Osteoblast (primary cell): ENCODE results near the gene ZNF549. TPM values are rescaled to one million over a fixed set of nuclear protein-coding genes. Genes with fewer than 3 reads are reported as not detected.
A peak's percentile ranks its signal among the peaks of the same experiment; 100 is the strongest.

Experiments used
- DNase-seq: peaks from one replicate; pipeline ENCODE4 v3.0.0; 2011; ENCODE audit warnings: low spot score, mixed read lengths; ENCODE audit not compliant: insufficient read length; ENCODE audit errors: missing footprints
- H2AFZ ChIP-seq: 2 replicates; pipeline ENCODE4 v1.6.0; 2011; ENCODE audit warnings: mild to moderate bottlenecking, low read length
- H3K27ac ChIP-seq: 2 replicates; pipeline ENCODE4 v1.5.1; 2011; ENCODE audit warnings: mild to moderate bottlenecking, low read depth, low read length, moderate library complexity
- H3K27me3 ChIP-seq: 2 replicates; pipeline ENCODE4 v1.6.0; 2012; ENCODE audit warnings: mild to moderate bottlenecking, control low read depth, inconsistent platforms, low read length, moderate library complexity; ENCODE audit not compliant: insufficient read depth
- H3K36me3 ChIP-seq: 2 replicates; pipeline ENCODE4 v1.5.1; 2011; ENCODE audit warnings: mild to moderate bottlenecking, low read length, control low read depth, moderate library complexity; ENCODE audit not compliant: insufficient read depth
- H3K4me1 ChIP-seq: 2 replicates; pipeline ENCODE4 v1.5.1; 2011; ENCODE audit warnings: mild to moderate bottlenecking, low read length, control low read depth, moderate library complexity; ENCODE audit not compliant: insufficient read depth
- H3K4me2 ChIP-seq: 2 replicates; pipeline ENCODE4 v1.6.0; 2011; ENCODE audit warnings: mild to moderate bottlenecking, low read length; ENCODE audit not compliant: insufficient read depth
- H3K4me3 ChIP-seq: fragments of 200-600 bp; sonication (generic); 3 replicates; pipeline ENCODE4 v1.5.1; 2012; ENCODE audit warnings: mild to moderate bottlenecking, low read length, inconsistent platforms; ENCODE audit not compliant: insufficient read depth
- H3K79me2 ChIP-seq: 2 replicates; pipeline ENCODE4 v1.6.0; 2012; ENCODE audit warnings: mild to moderate bottlenecking, low read length, control low read depth, inconsistent platforms; ENCODE audit not compliant: insufficient read depth
- H3K9me3 ChIP-seq: 2 replicates; pipeline ENCODE4 v1.5.1; 2011; ENCODE audit warnings: low read depth, low read length, control low read depth
- H4K20me1 ChIP-seq: 2 replicates; pipeline ENCODE4 v1.6.0; 2012; ENCODE audit warnings: mild to moderate bottlenecking, low read length, control low read depth; ENCODE audit not compliant: insufficient read depth
- CTCF ChIP-seq: IDR thresholded peaks from 2 replicates; pipeline ENCODE4 v1.5.1; 2011; ENCODE audit warnings: mild to moderate bottlenecking, low read depth, low read length, moderate library complexity; ENCODE audit errors: extremely low read depth
- total RNA-seq: library from RNA; depleted of rRNA; stranded (reverse); fragments of >200 nt; gene quantifications from 2 replicates; pipeline ENCODE4 v1.2.3, GENCODE V29; 2012

Gene ZNF549
- total RNA-seq, 1 donor = 5.8 TPM

- no peak overlapping the region for H2AFZ ChIP-seq
- no peak for DNase-seq
- H3K27ac ChIP-seq = no peak overlapping the region
- H3K36me3 ChIP-seq = peaks cover 65% of the 10 kb centered on the region
- H3K4me1 ChIP-seq = no peaks in the 10 kb centered on the region
- peaks cover 61% of the 10 kb centered on the region for H3K9me3 ChIP-seq
- H3K4me3 ChIP-seq = no peak overlapping the region
- H3K79me2 ChIP-seq = peaks cover 10% of the 10 kb centered on the region
- no peak for TF ChIP-seq CTCF
- no peaks in the 10 kb centered on the region for H4K20me1 ChIP-seq
- no peaks in the 10 kb centered on the region for H3K27me3 ChIP-seq
- no peak overlapping the region for H3K4me2 ChIP-seq
Observed at GRCh38 chr19:57537953-57538547, 10.9 kb downstream of the ZNF549 start.

DNA sequence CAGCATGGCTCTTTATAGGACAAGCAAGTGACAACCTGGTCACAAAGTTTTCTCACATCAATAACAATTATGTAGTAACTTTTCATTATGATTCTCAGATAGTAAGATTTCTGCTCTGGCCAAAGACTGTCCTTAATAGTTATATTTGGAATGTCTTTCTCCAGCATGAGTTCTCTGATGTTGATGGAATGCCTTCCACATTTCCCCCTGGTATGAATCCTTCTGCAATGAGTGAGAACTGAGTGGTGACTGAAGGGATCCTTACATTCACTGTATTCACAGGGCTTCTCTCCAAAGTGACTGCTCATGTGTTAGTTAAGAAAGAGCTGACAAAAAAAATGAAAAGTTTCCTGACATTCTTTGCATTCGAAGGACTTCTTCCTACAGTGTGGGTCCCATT lies 19.4 kb downstream of the ZNF549 start:
- Histone ChIP-seq H3K4me3 (no peak overlapping the region), H4K20me1 (no peaks in the 10 kb centered on the region), H3K27ac (no peak overlapping the region), H3K36me3 (peaks cover 89% of the 10 kb centered on the region), H2AFZ (no peak overlapping the region), H3K4me2 (no peak overlapping the region), H3K9me3 (peaks cover 46% of the 10 kb centered on the region), H3K79me2 (peaks cover 2% of the 10 kb centered on the region), H3K4me1 (no peaks in the 10 kb centered on the region), H3K27me3 (no peaks in the 10 kb centered on the region)
- TF ChIP-seq CTCF = no peak
- no peak for DNase-seq

DNA sequence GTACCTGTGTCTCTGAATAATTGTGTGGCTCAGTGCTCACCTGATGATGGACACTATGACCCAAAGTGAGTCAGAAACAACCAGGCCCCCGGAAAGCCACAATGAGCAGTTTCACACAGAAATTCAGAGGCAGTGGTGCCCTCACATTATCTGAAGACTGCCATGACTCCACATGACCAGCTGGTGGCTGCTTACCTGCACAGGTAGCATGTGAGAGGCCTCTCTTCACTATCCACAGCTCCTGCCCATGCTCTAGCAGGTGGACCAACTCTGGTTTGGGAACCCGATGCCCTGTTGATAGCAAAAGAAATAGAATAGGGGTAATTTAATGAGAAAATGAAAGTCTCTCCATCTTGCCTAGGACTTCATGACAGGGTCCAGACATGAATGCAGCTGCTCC lies 25.3 kb downstream of the ZNF549 start:
- Histone ChIP-seq H2AFZ (no peak overlapping the region), H3K4me1 (no peaks in the 10 kb centered on the region), H3K4me3 (no peak overlapping the region), H3K27ac (no peak overlapping the region), H3K4me2 (no peak overlapping the region), H3K9me3 (peaks cover 22% of the 10 kb centered on the region), H4K20me1 (no peaks in the 10 kb centered on the region), H3K36me3 (peaks cover 87% of the 10 kb centered on the region), H3K79me2 (peaks cover 15% of the 10 kb centered on the region), H3K27me3 (no peaks in the 10 kb centered on the region)
- DNase-seq = no peak
- no peak for TF ChIP-seq CTCF

DNA sequence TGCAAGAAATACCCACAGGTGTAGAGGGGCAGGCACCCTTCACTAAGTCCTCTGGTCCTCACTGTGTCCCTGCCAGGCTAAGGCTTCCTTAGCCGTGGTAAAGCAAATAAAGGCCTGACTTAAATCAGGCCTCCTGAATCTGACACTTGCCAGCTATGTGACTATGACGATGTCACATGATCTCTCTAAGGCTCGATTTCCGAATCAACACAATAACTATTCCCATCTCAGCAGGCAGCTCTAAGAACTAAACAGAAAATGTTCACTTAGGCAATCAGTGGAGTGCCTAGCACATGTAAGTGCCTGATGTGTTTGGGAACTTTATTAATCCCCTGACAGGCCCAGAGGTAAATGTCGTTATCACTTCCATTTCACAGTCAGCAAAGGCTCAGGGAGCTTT lies 30.5 kb downstream of the ZNF549 start:
- peaks cover 36% of the 10 kb centered on the region for H3K36me3 ChIP-seq
- no peaks in the 10 kb centered on the region for H3K27me3 ChIP-seq
- H3K27ac ChIP-seq = no peak overlapping the region
- H3K4me3 ChIP-seq = no peak overlapping the region
- H3K4me1 ChIP-seq = peaks cover 17% of the 10 kb centered on the region
- TF ChIP-seq CTCF = no peak
- no peak overlapping the region for H2AFZ ChIP-seq
- H3K9me3 ChIP-seq = peaks cover 5% of the 10 kb centered on the region
- H4K20me1 ChIP-seq = peaks cover 11% of the 10 kb centered on the region
- DNase-seq = no peak
- H3K79me2 ChIP-seq = peaks cover 36% of the 10 kb centered on the region
- peak overlapping the region; percentile 85 for H3K4me2 ChIP-seq
